ENCODE results near the gene PHACTR1. TPM values are rescaled to one million over a fixed set of nuclear protein-coding genes. Genes with fewer than 3 reads are reported as not detected.

The PHACTR1 gene
- total RNA-seq, 1 donor from 2014 or later = 85.9 TPM

- peak; percentile 39 for TF ChIP-seq CTCF (IDR thresholded peaks at IDR 0.05; ENCODE audit: borderline replicate concordance)
- no peaks in the 10 kb centered on the region for H3K27me3 ChIP-seq (ENCODE audit: low read depth)
- peaks cover 16% of the 10 kb centered on the region for H3K36me3 ChIP-seq
- DNase-seq = no peak
- peaks cover 49% of the 10 kb centered on the region for H3K4me1 ChIP-seq
- no peak overlapping the region for H3K4me3 ChIP-seq
- intact Hi-C loops (cut with micrococcal nuclease) = no loop called here
- no peak overlapping the region for H3K27ac ChIP-seq (replicated peaks)
- H3K9me3 ChIP-seq (replicated peaks) = no peaks in the 10 kb centered on the region
Observed at GRCh38 chr6:13049666-13050254, 333.2 kb downstream of the PHACTR1 start.

- TF ChIP-seq CTCF (IDR thresholded peaks at IDR 0.05; ENCODE audit: borderline replicate concordance) = no peak
- DNase-seq = no peak
- Histone ChIP-seq H3K27ac (replicated peaks) (peak overlapping the region; percentile 9), H3K9me3 (replicated peaks) (no peaks in the 10 kb centered on the region), H3K4me1 (peaks cover 37% of the 10 kb centered on the region), H3K4me3 (peak overlapping the region; percentile 9), H3K27me3 (ENCODE audit: low read depth) (no peaks in the 10 kb centered on the region), H3K36me3 (peaks cover 23% of the 10 kb centered on the region)
- intact Hi-C loops (cut with micrococcal nuclease) = no loop called here
Observed at GRCh38 chr6:13053006-13053461, 336.5 kb downstream of the PHACTR1 start.

- Histone ChIP-seq H3K36me3 (peaks cover 23% of the 10 kb centered on the region), H3K9me3 (replicated peaks) (no peaks in the 10 kb centered on the region), H3K27ac (replicated peaks) (no peak overlapping the region), H3K27me3 (ENCODE audit: low read depth) (no peaks in the 10 kb centered on the region), H3K4me1 (peaks cover 32% of the 10 kb centered on the region), H3K4me3 (no peak overlapping the region)
- DNase-seq = no peak
- intact Hi-C loops (cut with micrococcal nuclease) = no loop called here
- no peak for TF ChIP-seq CTCF (IDR thresholded peaks at IDR 0.05; ENCODE audit: borderline replicate concordance)
Observed at GRCh38 chr6:13058051-13058450, 341.5 kb downstream of the PHACTR1 start.

- Histone ChIP-seq H3K4me1 (peaks cover 32% of the 10 kb centered on the region), H3K36me3 (peaks cover 14% of the 10 kb centered on the region), H3K9me3 (replicated peaks) (no peaks in the 10 kb centered on the region), H3K4me3 (no peak overlapping the region), H3K27ac (replicated peaks) (no peak overlapping the region), H3K27me3 (ENCODE audit: low read depth) (no peaks in the 10 kb centered on the region)
- intact Hi-C loops (cut with micrococcal nuclease) = no loop called here
- TF ChIP-seq CTCF (IDR thresholded peaks at IDR 0.05; ENCODE audit: borderline replicate concordance) = no peak
- no peak for DNase-seq
Observed at GRCh38 chr6:13059026-13059425, 342.5 kb downstream of the PHACTR1 start.

GRCh38 chr6:13063300-13063918 lies 346.8 kb downstream of the PHACTR1 start:
- intact Hi-C loops (cut with micrococcal nuclease) = no loop called here
- Histone ChIP-seq H3K36me3 (no peaks in the 10 kb centered on the region), H3K4me1 (peaks cover 56% of the 10 kb centered on the region), H3K27me3 (ENCODE audit: low read depth) (no peaks in the 10 kb centered on the region), H3K9me3 (replicated peaks) (no peaks in the 10 kb centered on the region), H3K27ac (replicated peaks) (no peak overlapping the region), H3K4me3 (no peak overlapping the region)
- TF ChIP-seq CTCF (IDR thresholded peaks at IDR 0.05; ENCODE audit: borderline replicate concordance) = no peak
- no peak for DNase-seq

Data from left ventricle myocardium inferior (tissue), 1 donor.